Measurements from ENCODE around the gene HIVEP2. TPM values are rescaled to one million over a fixed set of nuclear protein-coding genes. Genes with fewer than 3 reads are reported as not detected.

HIVEP2 gene
- total and polyA plus RNA-seq, 7 donors = 6.2 to 39.7 (median 22.6) TPM

GRCh38 chr6:142805042-142805441 is 139.9 kb downstream of the HIVEP2 start:
- intact Hi-C loops (cut with DNase I) = no loop called here
- 67 to 94% (median 76%) methylated on average over 1 of the region's 1 CpG for WGBS, 3 donors
- no peak overlapping the region for H3K4me3 ChIP-seq
- DNase-seq (no peak), ATAC-seq (peak in 2 of 4 donors; percentile 36 to 47)
- H3K4me1 ChIP-seq = peaks cover 31% of the 10 kb centered on the region
- H3K9me3 ChIP-seq = no peaks in the 10 kb centered on the region
- no peak overlapping the region for H3K27ac ChIP-seq
- TF ChIP-seq CTCF (IDR thresholded peaks at IDR 0.05) = no peak
- H3K27me3 ChIP-seq (ENCODE audit: insufficient read depth in 3 of 3, low read length in 2 of 3) = no peaks in the 10 kb centered on the region
- no peaks in the 10 kb centered on the region for H3K36me3 ChIP-seq (ENCODE audit: insufficient read depth in 1 of 2, low read depth in 1 of 2)

- H3K9me3 ChIP-seq = no peaks in the 10 kb centered on the region
- H3K4me3 ChIP-seq = no peak overlapping the region
- H3K27ac ChIP-seq = no peak overlapping the region
- DNase-seq (no peak), ATAC-seq (peak in 1 of 4 donors; percentile 44)
- TF ChIP-seq CTCF (IDR thresholded peaks at IDR 0.05) = no peak
- H3K27me3 ChIP-seq (ENCODE audit: insufficient read depth in 3 of 3, low read length in 2 of 3) = no peaks in the 10 kb centered on the region
- intact Hi-C loops (cut with DNase I) = no loop called here
- H3K36me3 ChIP-seq (ENCODE audit: insufficient read depth in 1 of 2, low read depth in 1 of 2) = no peaks in the 10 kb centered on the region
- H3K4me1 ChIP-seq = peaks cover 34% of the 10 kb centered on the region
These were observed 140.5 kb downstream of the HIVEP2 start for GRCh38 chr6:142804490-142804889.

- intact Hi-C loops (cut with DNase I) = no loop called here
- no peak for TF ChIP-seq CTCF (IDR thresholded peaks at IDR 0.05)
- Histone ChIP-seq H3K4me3 (no peak overlapping the region), H3K4me1 (peaks cover 38% of the 10 kb centered on the region), H3K27me3 (ENCODE audit: insufficient read depth in 3 of 3, low read length in 2 of 3) (no peaks in the 10 kb centered on the region), H3K9me3 (no peaks in the 10 kb centered on the region), H3K36me3 (ENCODE audit: insufficient read depth in 1 of 2, low read depth in 1 of 2) (no peaks in the 10 kb centered on the region), H3K27ac (peak overlapping the region; percentile 7)
- 86 to 98% (median 86%) methylated on average over 2 of the region's 2 CpGs for WGBS, 3 donors
- peak in 2 of 4 donors; percentile 5 for ATAC-seq
- no peak for DNase-seq
These were observed 141.4 kb downstream of the HIVEP2 start for GRCh38 chr6:142803495-142804058.

- ATAC-seq = peak in 2 of 4 donors; percentile 37 to 52
- intact Hi-C loops (cut with DNase I) = no loop called here
These were observed 141.9 kb downstream of the HIVEP2 start for GRCh38 chr6:142803032-142803431.

More at GRCh38 chr6:142803032-142803431, 141.9 kb downstream of the HIVEP2 start:
- no peaks in the 10 kb centered on the region for H3K27me3 ChIP-seq (ENCODE audit: insufficient read depth in 3 of 3, low read length in 2 of 3)
- no peaks in the 10 kb centered on the region for H3K9me3 ChIP-seq
- H3K4me3 ChIP-seq = no peak overlapping the region
- peak overlapping the region; percentile 50 for H3K27ac ChIP-seq
- DNase-seq = no peak
- no peak for TF ChIP-seq CTCF (IDR thresholded peaks at IDR 0.05)
- H3K4me1 ChIP-seq = peaks cover 38% of the 10 kb centered on the region
- H3K36me3 ChIP-seq (ENCODE audit: insufficient read depth in 1 of 2, low read depth in 1 of 2) = no peaks in the 10 kb centered on the region
